Epithelial cell of proximal tubule (primary cell): ENCODE measurements around the gene NFATC4. TPM values are rescaled to one million over a fixed set of nuclear protein-coding genes. Genes with fewer than 3 reads are reported as not detected.

Experiments used
- DNase-seq: peaks from one replicate; pipeline ENCODE4 v3.0.0-alpha.2; 2011; ENCODE audit warnings: low read depth
- H3K4me3 ChIP-seq: 2 replicates; pipeline ENCODE4 v1.5.1; 2011; ENCODE audit warnings: low read depth, mild to moderate bottlenecking, low read length
- CTCF ChIP-seq: conservative IDR thresholded peaks from 2 replicates; pipeline ENCODE4 v1.5.1; 2012; ENCODE audit warnings: low read depth, mild to moderate bottlenecking, low read length
- total RNA-seq: library from RNA; depleted of rRNA; stranded (reverse); fragments of >200 nt; gene quantifications from 2 replicates; pipeline ENCODE4 v1.2.3, GENCODE V29; 2015

Gene NFATC4
- total RNA-seq, 1 donor from 2014 or later: 30.2 TPM

GRCh38 chr14:24332268-24332993, 35.6 kb upstream of the NFATC4 start:
- peak; percentile 83 for TF ChIP-seq CTCF
- peak overlapping the region; percentile 6 for H3K4me3 ChIP-seq
- no peak for DNase-seq

- no peak for DNase-seq
- peak within 1 kb of the TSS; percentile 30 for H3K4me3 ChIP-seq
- TF ChIP-seq CTCF: no peak
Measured at GRCh38 chr14:24334431-24335291, 33.3 kb upstream of the NFATC4 start, which contains the start of gene ADCY4. ADCY4 (minus strand) TSS chr14:24335071; CDS start chr14:24334652, 419 bp downstream.

- no peak for TF ChIP-seq CTCF
- no peak for DNase-seq
- H3K4me3 ChIP-seq: no peak overlapping the region
Measured at GRCh38 chr14:24335461-24336171, 32.4 kb upstream of the NFATC4 start.

GRCh38 chr14:24337144-24337823, 30.7 kb upstream of the NFATC4 start:
- TF ChIP-seq CTCF: no peak
- no peak overlapping the region for H3K4me3 ChIP-seq
- DNase-seq: no peak

- no peak for TF ChIP-seq CTCF
- no peak overlapping the region for H3K4me3 ChIP-seq
- DNase-seq: no peak
Measured at GRCh38 chr14:24337824-24338175, 30.2 kb upstream of the NFATC4 start.

- no peak overlapping the region for H3K4me3 ChIP-seq
- DNase-seq: no peak
- no peak for TF ChIP-seq CTCF
Measured at GRCh38 chr14:24338843-24339242, 29.1 kb upstream of the NFATC4 start.
